Body of pancreas (tissue), 4 donors: Measurements from ENCODE around the gene MYL11. TPM values are rescaled to one million over a fixed set of nuclear protein-coding genes. Genes with fewer than 3 reads are reported as not detected.

ENCODE experiments used
- ATAC-seq: fragments of 150-250 bp; one replicate; pipeline ENCODE4 v1.9.1; 2016
- DNase-seq, 4 donors: peaks; one replicate each; pipeline ENCODE4 v3.0.0-alpha.2; 2019
- H3K27ac ChIP-seq, 4 donors: fragments of 200-600 bp; sonication (generic); 1 replicate in 3 of 4; 2 replicates in 1 of 4; pipeline versions ENCODE4 v1.5.1 to v1.6.1; 2016 to 2019; ENCODE audit warnings: mild to moderate bottlenecking in 1 of 4, mixed read lengths in 1 of 4, moderate library complexity in 1 of 4
- H3K27me3 ChIP-seq, 2 donors: fragments of 200-600 bp; sonication (generic); one replicate each; pipeline ENCODE4 v1.6.0; 2016; ENCODE audit warnings: mild to moderate bottlenecking in 1 of 2
- H3K36me3 ChIP-seq, 2 donors: fragments of 200-600 bp; sonication (generic); replicated peaks in 1 of 2; 2 replicates each; pipeline ENCODE4 v1.5.1; 2016; ENCODE audit warnings: low read depth in 2 of 2; ENCODE audit not compliant: insufficient read depth in 1 of 2
- H3K4me1 ChIP-seq: fragments of 200-600 bp; sonication (generic); one replicate; pipeline ENCODE4 v1.6.0; 2016
- H3K4me3 ChIP-seq, 2 donors: fragments of 200-600 bp; sonication (generic); 1 replicate in 1 of 2; 2 replicates in 1 of 2; pipeline ENCODE4 v1.5.1; 2016 to 2019
- H3K9me3 ChIP-seq, 3 donors: fragments of 200-600 bp; sonication (generic); 1 replicate in 2 of 3; 2 replicates in 1 of 3; pipeline ENCODE4 v1.5.1; 2016
- CTCF ChIP-seq, 7 experiments: fragments of 450-650 bp in 4 of 7; fragments of 200-600 bp in 3 of 7; sonication (generic) in 3 of 7; IDR thresholded peaks; one replicate each; pipeline ENCODE4 v1.5.1; 2016 to 2019; ENCODE audit warnings: antibody characterized with exemption in 7 of 7
- POLR2A ChIP-seq, 3 donors: fragments of 450-650 bp; IDR thresholded peaks; one replicate each; pipeline ENCODE4 v1.6.1; 2016; ENCODE audit warnings: antibody characterized with exemption in 3 of 3, mild to moderate bottlenecking in 2 of 3
- WGBS, 2 donors: methylation state at CpG; one replicate each; pipeline ENCODE4 v1.1.5; 2017; 5-methylcytosine and 5-hydroxymethylcytosine counted together
- intact Hi-C: fragments of 100-400 bp; cut with DNase I; formaldehyde crosslinking; loops from one replicate; pipeline ENCODE4 v1.15.1; 2023
- total RNA-seq, 2 donors: library from RNA; depleted of rRNA; stranded (reverse); fragments of >200 nt; gene quantifications; one replicate each; pipeline ENCODE4 v1.1.0, GENCODE V29; 2016

MYL11 gene
- total RNA-seq, 2 donors from 2014 or later: not detected

GRCh38 chr16:30375864-30376263 is 1.3 kb downstream of the MYL11 start:
- ATAC-seq (no peak), DNase-seq (no peak)
- Histone ChIP-seq H3K27me3 (no peaks in the 10 kb centered on the region), H3K4me1 (peaks cover 48% of the 10 kb centered on the region), H3K27ac (no peak overlapping the region), H3K4me3 (no peak overlapping the region), H3K36me3 (no peaks in the 10 kb centered on the region), H3K9me3 (no peaks in the 10 kb centered on the region)
- TF ChIP-seq CTCF (IDR thresholded peaks at IDR 0.05) (no peak), POLR2A (IDR thresholded peaks at IDR 0.05) (no peak)
- intact Hi-C loops: no loop called here
- WGBS, 2 donors: 78 to 86% methylated on average over 6 to 8 of the region's 8 CpGs

GRCh38 chr16:30376461-30376902 is 1.9 kb downstream of the MYL11 start:
- DNase-seq: no peak
- intact Hi-C loops: no loop called here
- ATAC-seq: no peak
- Histone ChIP-seq H3K27me3 (no peaks in the 10 kb centered on the region), H3K36me3 (no peaks in the 10 kb centered on the region), H3K4me1 (peaks cover 42% of the 10 kb centered on the region), H3K27ac (peak overlapping the region in 3 of 4 donors; percentile 96 to 100 (median 97)), H3K9me3 (no peaks in the 10 kb centered on the region), H3K4me3 (no peak overlapping the region)
- WGBS, 2 donors: 92% methylated on average over 2 to 8 of the region's 8 CpGs
- TF ChIP-seq CTCF (IDR thresholded peaks at IDR 0.05): no peak
- TF ChIP-seq POLR2A (IDR thresholded peaks at IDR 0.05): no peak

GRCh38 chr16:30377050-30377811 is 2.6 kb downstream of the MYL11 start:
- DNase-seq: no peak
- 49 to 71% methylated on average over 23 to 29 of the region's 29 CpGs for WGBS, 2 donors
- intact Hi-C loops: no loop called here
- Histone ChIP-seq H3K36me3 (no peaks in the 10 kb centered on the region), H3K4me1 (peaks cover 35% of the 10 kb centered on the region), H3K27ac (peak overlapping the region; percentile 90 to 100 (median 96)), H3K4me3 (no peak overlapping the region), H3K9me3 (no peaks in the 10 kb centered on the region), H3K27me3 (no peaks in the 10 kb centered on the region)
- no peak for ATAC-seq
- TF ChIP-seq POLR2A (IDR thresholded peaks at IDR 0.05) (no peak), CTCF (IDR thresholded peaks at IDR 0.05) (no peak)

GRCh38 chr16:30377812-30378235 is 3.2 kb downstream of the MYL11 start:
- Histone ChIP-seq H3K4me3 (peak overlapping the region; percentile 15 to 19), H3K27me3 (no peaks in the 10 kb centered on the region), H3K4me1 (peaks cover 30% of the 10 kb centered on the region), H3K9me3 (no peaks in the 10 kb centered on the region), H3K27ac (peak overlapping the region; percentile 90 to 100 (median 96)), H3K36me3 (no peaks in the 10 kb centered on the region)
- TF ChIP-seq POLR2A (IDR thresholded peaks at IDR 0.05) (peak; percentile 6 to 80 (median 66)), CTCF (IDR thresholded peaks at IDR 0.05) (no peak)
- WGBS, 2 donors: 0 to 5% methylated on average over 2 to 39 of the region's 39 CpGs
- peak; percentile 83 to 91 (median 86) for DNase-seq
- ATAC-seq: peak; percentile 49
- intact Hi-C loops: no loop called here
